Tibial nerve (tissue), 4 donors: ENCODE data around the gene SEM1.

ENCODE experiments used
- EP300 ChIP-seq, 2 donors: sonication (generic); formaldehyde crosslinking; IDR thresholded peaks; one replicate each; pipeline ENCODE4 v1.6.1; 2017; ENCODE audit warnings: antibody characterized with exemption in 2 of 2, mild to moderate bottlenecking in 1 of 2
- TF ChIP-seq, protein P1 (sequence below), 5 experiments: fragments of 200-600 bp in 3 of 5; fragments of 450-650 bp in 2 of 5; sonication (generic) in 3 of 5; IDR thresholded peaks; one replicate each; pipeline ENCODE4 v1.5.1; 2016 to 2019; ENCODE audit warnings: antibody characterized with exemption in 5 of 5, mild to moderate bottlenecking in 3 of 5, moderate library complexity in 2 of 5

GRCh38 chr7:96719164-96719563, 9.5 kb upstream of the SEM1 start:
- TF ChIP-seq, protein P1, sequence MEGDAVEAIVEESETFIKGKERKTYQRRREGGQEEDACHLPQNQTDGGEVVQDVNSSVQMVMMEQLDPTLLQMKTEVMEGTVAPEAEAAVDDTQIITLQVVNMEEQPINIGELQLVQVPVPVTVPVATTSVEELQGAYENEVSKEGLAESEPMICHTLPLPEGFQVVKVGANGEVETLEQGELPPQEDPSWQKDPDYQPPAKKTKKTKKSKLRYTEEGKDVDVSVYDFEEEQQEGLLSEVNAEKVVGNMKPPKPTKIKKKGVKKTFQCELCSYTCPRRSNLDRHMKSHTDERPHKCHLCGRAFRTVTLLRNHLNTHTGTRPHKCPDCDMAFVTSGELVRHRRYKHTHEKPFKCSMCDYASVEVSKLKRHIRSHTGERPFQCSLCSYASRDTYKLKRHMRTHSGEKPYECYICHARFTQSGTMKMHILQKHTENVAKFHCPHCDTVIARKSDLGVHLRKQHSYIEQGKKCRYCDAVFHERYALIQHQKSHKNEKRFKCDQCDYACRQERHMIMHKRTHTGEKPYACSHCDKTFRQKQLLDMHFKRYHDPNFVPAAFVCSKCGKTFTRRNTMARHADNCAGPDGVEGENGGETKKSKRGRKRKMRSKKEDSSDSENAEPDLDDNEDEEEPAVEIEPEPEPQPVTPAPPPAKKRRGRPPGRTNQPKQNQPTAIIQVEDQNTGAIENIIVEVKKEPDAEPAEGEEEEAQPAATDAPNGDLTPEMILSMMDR (IDR thresholded peaks at IDR 0.05), result no peak
- no peak for TF ChIP-seq EP300 (IDR thresholded peaks at IDR 0.05)
